ENCODE measurements around the gene VWC2L. TPM values are rescaled to one million over a fixed set of nuclear protein-coding genes. Genes with fewer than 3 reads are reported as not detected.

Gene VWC2L
- total and polyA plus RNA-seq, 10 of the 15 experiments (the other 5 are each of a cell fraction or from before 2014, with no cell fraction given) = not detected

DNA sequence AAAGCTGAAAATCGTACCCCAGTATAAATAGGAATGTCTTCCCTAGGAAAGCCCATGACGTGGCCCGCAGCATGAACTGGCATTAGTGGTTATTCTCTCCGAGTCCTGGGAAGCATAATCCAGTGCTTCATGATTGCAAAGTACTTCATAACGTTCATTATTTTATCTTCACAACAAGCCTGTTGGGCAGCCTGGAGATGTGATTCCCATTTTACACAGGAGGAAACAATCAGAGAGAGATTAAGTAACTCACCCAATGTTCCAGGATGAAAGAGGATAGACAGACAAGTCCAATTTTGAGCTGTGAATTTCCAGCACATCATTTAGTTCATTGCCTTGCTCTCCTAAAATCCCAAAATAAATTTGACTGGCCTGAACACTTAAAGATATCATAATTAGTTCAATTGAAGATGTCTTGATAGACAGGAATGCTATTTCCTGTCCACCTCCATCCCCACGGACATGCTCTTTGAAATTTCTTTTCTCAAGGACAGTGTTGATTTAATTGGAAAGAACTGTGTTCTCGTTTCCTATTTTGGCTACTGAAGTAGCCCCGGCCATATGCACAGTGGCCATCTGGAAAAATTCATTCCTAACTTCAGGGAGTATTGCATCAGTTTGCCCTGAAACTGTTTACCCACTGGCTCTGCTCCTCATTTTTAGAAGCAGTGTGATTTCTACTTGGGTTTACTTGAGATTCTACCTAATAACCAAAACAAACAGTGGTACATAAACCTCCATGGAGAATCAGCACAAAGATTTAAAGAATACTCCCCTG is 93.9 kb downstream of the VWC2L start:
- ChIA-PET POLR2A (no interaction called here), CTCF (interaction anchor here (0.8 to 2.2 kb wide), 4 partner anchors 9 to 41 kb away, joined by 3 to 6 read pairs (median 3); no protein-coding TSS in a partner anchor), RAD21 (ENCODE audit: unreplicated experiment) (no interaction called here), SMC1A (ENCODE audit: uncharacterized antibody, unreplicated experiment) (interaction anchor here (0.8 to 1.2 kb wide), 2 partner anchors 15 to 93 kb away, joined by 3 read pairs; no protein-coding TSS in a partner anchor)
- in situ Hi-C loops (cut with MboI) (no loop called here), intact Hi-C loops (cut with micrococcal nuclease; ENCODE audit: unreplicated experiment) (no loop called here)
- Histone ChIP-seq H4K20me1 (ENCODE audit: control insufficient read depth, insufficient read depth) (no peaks in the 10 kb centered on the region), H3K4me1 (ENCODE audit: control insufficient read depth, insufficient read depth, low read length) (no peaks in the 10 kb centered on the region), H3K36me3 (ENCODE audit: control insufficient read depth in 2 of 2, insufficient read depth in 2 of 2, low read length in 1 of 2) (no peaks in the 10 kb centered on the region), H3K27me3 (replicated peaks in 1 of 2; ENCODE audit: control insufficient read depth in 2 of 2, insufficient read depth in 2 of 2, low read length in 1 of 2) (no peaks in the 10 kb centered on the region), H3K9ac (ENCODE audit: control insufficient read depth, insufficient read depth, low read length) (no peak overlapping the region), H3K9me3 (replicated peaks; ENCODE audit: control insufficient read depth, insufficient read depth, low read length) (no peaks in the 10 kb centered on the region), H3K4me3 (no peak overlapping the region), H3K27ac (ENCODE audit: control insufficient read depth, insufficient read depth) (no peak overlapping the region), H2AFZ (ENCODE audit: control insufficient read depth, low read depth, low read length) (no peak overlapping the region), H3K4me2 (ENCODE audit: control insufficient read depth, insufficient read depth) (no peak overlapping the region), H3K79me2 (ENCODE audit: control insufficient read depth, insufficient read depth, low read length) (no peaks in the 10 kb centered on the region)
- no peak for DNase-seq (ENCODE audit: low read depth, low spot score)
- WGBS (ENCODE audit: insufficient coverage, insufficient replicate concordance, low lambda C conversion rate, missing lambda C conversion rate) = 42% methylated on average over 8 of the region's 8 CpGs
- no peak for FAIRE-seq
- no peak for ATAC-seq
- TF ChIP-seq, protein P1, sequence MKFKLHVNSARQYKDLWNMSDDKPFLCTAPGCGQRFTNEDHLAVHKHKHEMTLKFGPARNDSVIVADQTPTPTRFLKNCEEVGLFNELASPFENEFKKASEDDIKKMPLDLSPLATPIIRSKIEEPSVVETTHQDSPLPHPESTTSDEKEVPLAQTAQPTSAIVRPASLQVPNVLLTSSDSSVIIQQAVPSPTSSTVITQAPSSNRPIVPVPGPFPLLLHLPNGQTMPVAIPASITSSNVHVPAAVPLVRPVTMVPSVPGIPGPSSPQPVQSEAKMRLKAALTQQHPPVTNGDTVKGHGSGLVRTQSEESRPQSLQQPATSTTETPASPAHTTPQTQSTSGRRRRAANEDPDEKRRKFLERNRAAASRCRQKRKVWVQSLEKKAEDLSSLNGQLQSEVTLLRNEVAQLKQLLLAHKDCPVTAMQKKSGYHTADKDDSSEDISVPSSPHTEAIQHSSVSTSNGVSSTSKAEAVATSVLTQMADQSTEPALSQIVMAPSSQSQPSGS (IDR thresholded peaks at IDR 0.05; ENCODE audit: low read length) = no peak
- TF ChIP-seq DPF2 (IDR thresholded peaks at IDR 0.05) = no peak
- no peak for TF ChIP-seq GATAD2B (conservative IDR thresholded peaks at IDR 0.05; ENCODE audit: low read depth)
- TF ChIP-seq NFIC (IDR thresholded peaks at IDR 0.05; ENCODE audit: low read depth, low read length) = no peak
- no peak for TF ChIP-seq BMI1 (IDR thresholded peaks at IDR 0.05; ENCODE audit: borderline replicate concordance)
- no peak for TF ChIP-seq JUND (IDR thresholded peaks at IDR 0.05; ENCODE audit: low read depth, low read length)
- no TSS peak for BruUV-seq (replicated peaks)
